GM19099 (cell line): ENCODE measurements around the gene RABGAP1L.
A peak's percentile ranks its signal among the peaks of the same experiment; 100 is the strongest.

Experiments
- POLR2A ChIP-seq: IDR thresholded peaks from 3 replicates; pipeline ENCODE4 v1.6.1; 2011; ENCODE audit warnings: low read depth; ENCODE audit not compliant: insufficient read length; ENCODE audit errors: extremely low read depth

The RABGAP1L gene

GRCh38 chr1:174989536-174990220 lies 830.4 kb downstream of the RABGAP1L start:
- TF ChIP-seq POLR2A, result no peak

DNA sequence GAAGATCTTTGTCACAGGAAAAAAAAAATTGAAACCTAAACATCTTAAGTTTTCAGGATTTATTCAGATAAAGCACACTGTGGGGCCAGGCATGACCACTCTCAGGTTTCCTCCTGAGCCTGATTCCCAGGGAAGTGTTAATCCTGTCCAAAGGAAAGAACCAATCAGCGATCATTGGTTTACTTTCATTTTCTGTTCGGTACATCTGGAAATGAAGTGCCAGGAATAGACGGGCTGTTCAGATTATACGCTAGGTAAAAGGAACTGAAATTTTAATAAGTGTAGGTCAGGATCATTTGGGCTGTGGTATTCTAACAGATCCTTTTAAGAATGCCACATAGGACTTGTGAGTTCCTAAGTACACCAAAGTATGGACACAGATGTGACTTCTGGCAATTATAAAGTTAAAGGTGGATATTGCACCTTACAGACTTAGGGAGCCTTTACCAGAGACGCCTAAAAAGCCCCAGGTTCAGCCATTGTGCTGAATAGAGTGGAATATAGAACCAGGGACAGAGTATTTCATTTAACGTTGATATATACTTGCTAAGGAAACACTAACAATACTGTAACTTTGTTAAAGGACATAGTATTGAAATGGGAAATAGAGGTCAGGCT lies 831.2 kb downstream of the RABGAP1L start:
- TF ChIP-seq POLR2A, result no peak

- TF ChIP-seq POLR2A, result no peak
These were observed 832.2 kb downstream of the RABGAP1L start for GRCh38 chr1:174991473-174991872.

- TF ChIP-seq POLR2A, result no peak
These were observed 835.8 kb downstream of the RABGAP1L start for GRCh38 chr1:174995121-174995520.

DNA sequence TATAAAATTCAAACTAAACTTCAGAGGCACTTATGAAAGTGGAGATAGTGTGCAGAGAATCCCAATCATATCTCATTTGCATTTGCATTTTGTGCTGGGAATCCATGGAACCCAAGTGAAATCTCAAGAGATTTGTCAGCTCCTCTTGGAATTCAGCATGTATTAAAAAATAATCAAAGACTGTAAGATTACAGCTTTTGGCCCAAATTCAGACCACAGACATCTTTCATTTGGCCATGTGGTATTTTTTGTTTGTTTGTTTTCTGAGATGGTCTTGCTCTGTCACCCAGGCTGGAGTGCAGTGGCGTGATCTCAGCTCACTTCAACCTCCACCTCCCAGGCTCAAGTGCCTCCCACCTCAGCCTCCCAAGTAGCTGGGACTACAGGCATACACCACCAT lies 836.6 kb downstream of the RABGAP1L start:
- TF ChIP-seq POLR2A, result no peak

- no peak for TF ChIP-seq POLR2A
These were observed 837.2 kb downstream of the RABGAP1L start for GRCh38 chr1:174996476-174996875.

- TF ChIP-seq POLR2A, result no peak
These were observed 837.7 kb downstream of the RABGAP1L start for GRCh38 chr1:174997041-174997440.

- TF ChIP-seq POLR2A, result no peak
These were observed 839.4 kb downstream of the RABGAP1L start for GRCh38 chr1:174998569-174999215.

DNA sequence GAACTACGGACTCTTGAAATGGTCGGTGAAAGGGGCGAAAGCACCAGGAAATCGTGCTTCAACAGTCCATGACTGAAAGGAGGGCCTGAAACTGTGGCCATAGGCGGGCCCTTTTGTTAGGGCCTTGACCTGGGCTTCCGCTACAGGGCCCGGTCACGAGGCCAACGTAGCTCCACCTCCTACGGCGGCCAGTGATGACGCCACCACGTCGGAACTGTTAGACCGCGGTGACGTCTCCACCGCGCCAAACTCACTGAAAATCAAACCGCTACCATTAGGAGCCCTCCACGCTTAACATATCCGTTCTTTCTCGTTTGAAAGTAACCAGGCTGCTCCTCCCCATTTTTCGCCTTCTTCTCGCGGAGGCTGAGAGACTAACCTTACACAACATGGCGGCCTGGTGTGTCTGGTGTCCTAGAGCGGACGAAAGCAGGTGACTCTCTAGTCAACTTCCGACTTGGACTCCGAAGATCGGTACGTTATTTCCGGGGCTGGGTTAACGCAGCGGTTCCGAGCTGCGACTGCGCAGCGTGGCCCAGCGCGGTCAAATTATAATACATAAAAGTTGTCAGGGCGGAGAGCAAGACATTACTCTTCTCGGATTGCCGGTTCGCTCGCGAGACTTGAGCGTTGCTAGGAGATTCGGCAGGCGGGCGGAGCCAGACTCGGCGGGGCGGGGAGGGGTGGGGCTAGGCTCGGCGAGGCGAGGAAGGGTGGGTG lies 840.1 kb downstream of the RABGAP1L start:
- TF ChIP-seq POLR2A, result peak; percentile 96

- TF ChIP-seq POLR2A, result peak; percentile 33
These were observed 840.8 kb downstream of the RABGAP1L start, which contains the start of gene CACYBP for GRCh38 chr1:174999936-175000696. Gene CACYBP (plus strand): TSS chr1:174999947. CDS start chr1:175000181, 234 bp downstream.

- no peak for TF ChIP-seq POLR2A
These were observed 841.4 kb downstream of the RABGAP1L start for GRCh38 chr1:175000697-175001187.

DNA sequence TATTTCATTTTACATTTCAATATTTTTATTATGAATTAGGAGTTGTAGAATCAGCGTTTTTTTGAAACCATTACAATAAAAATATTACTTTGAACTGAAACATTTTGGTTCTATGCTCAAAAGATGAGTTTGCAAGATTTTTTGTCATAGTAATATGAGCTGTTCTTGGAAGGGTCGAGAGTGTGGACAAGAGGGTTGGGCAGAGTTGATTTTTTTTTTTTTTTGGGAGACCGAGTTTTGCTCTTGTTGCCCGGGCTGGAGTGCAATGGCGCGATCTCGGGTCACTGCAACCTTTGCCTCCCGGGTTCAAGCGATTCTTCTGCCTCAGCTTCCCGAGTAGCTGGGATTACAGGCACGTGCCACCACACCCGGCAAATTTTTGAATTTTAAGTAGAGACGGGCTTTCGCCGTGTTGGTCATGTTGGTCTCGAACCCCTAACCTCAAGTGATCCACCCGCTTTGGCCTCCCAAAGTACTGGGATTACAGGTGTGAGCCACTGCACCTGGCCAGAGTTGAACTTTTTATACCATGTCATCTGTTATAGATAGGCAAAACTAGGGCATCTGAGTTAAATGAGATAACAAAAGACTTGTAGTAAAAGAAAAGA lies 843.7 kb downstream of the RABGAP1L start:
- no peak for TF ChIP-seq POLR2A

DNA sequence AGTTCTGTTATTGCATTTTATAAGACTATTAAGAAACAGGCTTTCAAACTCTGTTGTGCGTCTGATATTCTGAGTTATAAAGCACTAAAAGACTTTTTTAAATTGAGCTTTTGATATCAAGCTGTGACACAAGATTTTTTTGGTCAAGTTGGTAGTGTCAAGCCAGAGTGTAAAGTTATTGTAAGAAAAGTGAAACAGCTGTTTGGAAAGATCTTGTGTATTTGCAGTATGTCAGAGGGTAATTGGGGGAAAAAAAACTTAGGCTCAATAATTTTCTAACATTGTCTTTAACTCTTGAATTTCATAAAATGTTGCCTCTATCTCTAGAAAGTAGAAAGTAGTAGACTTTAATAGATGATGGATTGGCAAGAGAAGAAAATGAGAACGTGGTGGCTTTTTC lies 844.2 kb downstream of the RABGAP1L start:
- no peak for TF ChIP-seq POLR2A

GRCh38 chr1:175005085-175005783 lies 845.9 kb downstream of the RABGAP1L start:
- TF ChIP-seq POLR2A, result no peak

DNA sequence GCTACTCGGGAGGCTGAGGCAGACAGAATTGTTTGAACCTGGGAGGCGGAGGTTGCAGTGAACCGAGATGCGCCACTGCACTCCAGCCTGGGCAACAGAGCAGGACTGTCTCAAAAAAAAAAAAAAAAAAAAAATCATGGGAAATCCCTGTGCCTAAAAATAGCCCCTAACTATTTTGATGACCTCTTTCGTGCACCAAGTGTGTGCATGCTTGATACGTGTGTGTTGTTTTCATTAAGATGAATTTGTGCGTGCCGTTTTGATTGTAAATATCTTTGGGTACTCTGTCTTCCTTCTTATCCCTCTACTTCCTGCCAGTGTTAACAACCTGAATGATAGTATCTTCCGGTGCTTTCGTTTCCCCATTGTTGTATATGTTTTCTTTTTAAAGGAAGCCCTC lies 850.2 kb downstream of the RABGAP1L start:
- no peak for TF ChIP-seq POLR2A
